Activated T-cell treated with anti-CD3 and anti-CD28 coated beads, Interleukin-2, amount 50 U/mL, for 4 hours (primary cell): ENCODE measurements around the gene TMC2. TPM values are rescaled to one million over a fixed set of nuclear protein-coding genes. Genes with fewer than 3 reads are reported as not detected.

ENCODE experiments used
- ATAC-seq, 2 donors: fragments of 200-7000 bp; cut with Tn5 transposase; one replicate each; pipeline ENCODE4 v1.10.0; 2021
- DNase-seq: peaks from one replicate; pipeline ENCODE4 v3.0.0-alpha.2; 2020
- H3K27me3 Mint-ChIP-seq: one replicate; pipeline ENCODE4 v1.8.0; 2021; ENCODE audit warnings: low read depth, mixed read lengths
- H3K36me3 Mint-ChIP-seq: one replicate; pipeline ENCODE4 v1.8.0; 2022; ENCODE audit warnings: mixed read lengths; ENCODE audit not compliant: insufficient read depth
- H3K4me1 Mint-ChIP-seq: one replicate; pipeline ENCODE4 v1.8.0; 2021; ENCODE audit warnings: low read depth, mixed read lengths
- H3K4me3 Mint-ChIP-seq: one replicate; pipeline ENCODE4 v1.8.0; 2021; ENCODE audit warnings: mild to moderate bottlenecking, moderate library complexity, mixed read lengths
- H3K9me3 Mint-ChIP-seq: one replicate; pipeline ENCODE4 v1.8.0; 2021; ENCODE audit warnings: mixed read lengths
- total RNA-seq, 3 donors: library from RNA; stranded (reverse); gene quantifications; one replicate each; pipeline ENCODE4 v1.2.1, GENCODE V29; 2021

Gene TMC2
- total RNA-seq, 3 donors from 2014 or later = not detected

DNA sequence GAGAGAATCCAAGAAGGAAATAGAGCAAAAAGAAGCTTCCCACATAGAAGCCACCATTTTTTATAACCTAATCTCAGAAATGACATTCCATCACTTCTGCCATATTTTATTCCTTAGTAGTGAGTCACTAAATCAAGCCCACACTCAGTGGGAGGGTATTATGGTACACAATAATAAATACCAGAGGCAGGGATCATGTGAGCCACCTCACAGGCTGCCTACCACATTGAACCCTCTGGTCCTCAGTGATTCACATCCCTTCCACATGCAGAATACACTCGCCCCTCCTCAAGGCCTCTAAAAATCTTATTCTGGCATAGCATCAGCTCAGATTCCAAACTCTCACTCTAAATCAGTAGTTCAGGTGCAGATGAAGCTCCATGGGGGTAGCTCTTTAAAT is 49.4 kb downstream of the TMC2 start:
- Mint-ChIP-seq H3K9me3 (no peaks in the 10 kb centered on the region), H3K27me3 (peaks cover 18% of the 10 kb centered on the region), H3K4me3 (no peak overlapping the region), H3K36me3 (no peaks in the 10 kb centered on the region), H3K4me1 (no peaks in the 10 kb centered on the region)
- ATAC-seq (no peak), DNase-seq (no peak)

- DNase-seq = no peak
- H3K4me3 Mint-ChIP-seq = no peak overlapping the region
Observed at GRCh38 chr20:2593756-2594155, 57.4 kb downstream of the TMC2 start.

DNA sequence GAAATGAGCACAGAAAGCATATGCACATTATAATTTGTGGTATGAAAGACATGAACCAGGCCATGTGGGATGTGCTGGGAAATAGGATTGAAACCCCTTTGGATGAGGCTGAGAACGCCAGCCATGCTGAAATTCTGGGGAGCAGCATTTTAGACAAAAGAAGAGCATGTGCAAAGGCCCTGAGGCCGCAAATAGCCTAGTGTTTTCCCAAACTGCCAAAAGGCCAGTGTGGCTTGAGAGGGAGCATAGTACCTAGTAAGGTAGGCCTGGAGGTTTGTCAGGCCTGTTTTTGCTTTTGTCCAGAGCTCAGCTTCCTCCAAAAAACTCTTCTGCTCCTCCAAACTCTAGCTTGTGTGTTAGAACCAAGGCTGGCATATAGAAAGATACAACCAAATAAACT is 58.7 kb downstream of the TMC2 start:
- DNase-seq (no peak), ATAC-seq (no peak)
- H3K27me3 Mint-ChIP-seq = peaks cover 29% of the 10 kb centered on the region
- H3K4me1 Mint-ChIP-seq = no peaks in the 10 kb centered on the region
- no peak overlapping the region for H3K4me3 Mint-ChIP-seq
- H3K9me3 Mint-ChIP-seq = no peaks in the 10 kb centered on the region
- no peaks in the 10 kb centered on the region for H3K36me3 Mint-ChIP-seq

More at GRCh38 chr20:2593756-2594155, 57.4 kb downstream of the TMC2 start:
- no peak for ATAC-seq
- peaks cover 33% of the 10 kb centered on the region for H3K27me3 Mint-ChIP-seq
- H3K36me3 Mint-ChIP-seq = no peaks in the 10 kb centered on the region
- no peaks in the 10 kb centered on the region for H3K4me1 Mint-ChIP-seq
- no peaks in the 10 kb centered on the region for H3K9me3 Mint-ChIP-seq

GRCh38 chr20:2596673-2597279 is 60.4 kb downstream of the TMC2 start:
- H3K27me3 Mint-ChIP-seq = peaks cover 24% of the 10 kb centered on the region
- ATAC-seq (no peak), DNase-seq (no peak)
- H3K9me3 Mint-ChIP-seq = no peaks in the 10 kb centered on the region
- H3K36me3 Mint-ChIP-seq = no peaks in the 10 kb centered on the region
- H3K4me3 Mint-ChIP-seq = no peak overlapping the region
- no peaks in the 10 kb centered on the region for H3K4me1 Mint-ChIP-seq

- H3K36me3 Mint-ChIP-seq = no peaks in the 10 kb centered on the region
- ATAC-seq (no peak), DNase-seq (no peak)
- peaks cover 12% of the 10 kb centered on the region for H3K27me3 Mint-ChIP-seq
- H3K4me1 Mint-ChIP-seq = no peaks in the 10 kb centered on the region
- no peaks in the 10 kb centered on the region for H3K9me3 Mint-ChIP-seq
- no peak overlapping the region for H3K4me3 Mint-ChIP-seq
Observed at GRCh38 chr20:2599288-2600006, 63.1 kb downstream of the TMC2 start.

DNA sequence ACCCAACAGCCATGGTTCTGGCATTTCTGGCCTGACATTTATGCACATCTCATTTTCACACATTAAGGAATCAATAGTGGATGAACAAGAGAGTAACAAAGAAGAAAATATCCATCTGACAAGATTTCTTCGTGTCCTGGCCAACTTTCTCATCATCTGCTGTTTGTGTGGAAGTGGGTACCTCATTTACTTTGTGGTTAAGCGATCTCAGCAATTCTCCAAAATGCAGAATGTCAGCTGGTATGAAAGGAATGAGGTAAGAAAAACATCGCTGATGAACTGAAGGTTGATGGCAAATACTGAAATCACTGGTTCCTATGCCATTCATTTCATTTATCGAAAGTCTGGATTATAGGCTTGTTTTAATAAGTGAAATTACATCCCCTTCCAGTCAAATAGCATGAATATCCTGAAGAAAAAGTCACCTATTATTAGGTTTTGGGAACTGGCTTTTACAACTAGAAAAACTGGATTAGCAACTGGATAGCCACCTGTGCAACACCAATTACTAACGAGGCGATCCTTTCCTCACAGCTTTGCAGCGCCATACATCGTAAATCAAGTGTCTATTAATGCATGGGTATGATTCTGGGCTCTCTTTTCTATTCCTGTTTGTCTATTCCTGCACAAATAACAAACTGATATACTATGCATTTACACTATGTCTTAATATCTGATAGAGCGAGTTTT is 65.8 kb downstream of the TMC2 start:
- Mint-ChIP-seq H3K4me3 (no peak overlapping the region), H3K9me3 (peaks cover 3% of the 10 kb centered on the region), H3K36me3 (no peaks in the 10 kb centered on the region), H3K4me1 (no peaks in the 10 kb centered on the region), H3K27me3 (peaks cover 3% of the 10 kb centered on the region)
- no peak for DNase-seq
- no peak for ATAC-seq

DNA sequence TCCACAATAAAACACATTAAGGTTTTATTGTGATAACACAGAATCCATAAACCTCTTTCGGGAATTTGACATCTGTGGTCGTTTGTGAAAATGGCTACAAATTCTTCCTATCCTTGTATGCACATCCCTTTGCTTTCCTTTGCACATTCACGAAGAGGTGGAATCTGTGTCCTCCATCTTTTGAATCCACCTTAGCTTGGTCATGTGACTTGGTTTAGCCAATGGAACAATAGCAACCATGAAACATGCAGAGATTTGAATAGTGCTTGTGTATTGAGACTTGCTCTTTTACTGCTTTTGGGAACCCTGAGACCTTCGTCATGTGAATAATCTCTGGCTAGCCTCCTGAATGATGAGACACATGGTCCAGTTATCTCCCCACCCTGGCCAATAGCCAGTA is 66.4 kb downstream of the TMC2 start:
- DNase-seq = no peak
- H3K9me3 Mint-ChIP-seq = peaks cover 7% of the 10 kb centered on the region
- ATAC-seq = no peak
- peaks cover 3% of the 10 kb centered on the region for H3K27me3 Mint-ChIP-seq
- no peaks in the 10 kb centered on the region for H3K4me1 Mint-ChIP-seq
- H3K4me3 Mint-ChIP-seq = no peak overlapping the region
- no peaks in the 10 kb centered on the region for H3K36me3 Mint-ChIP-seq

DNA sequence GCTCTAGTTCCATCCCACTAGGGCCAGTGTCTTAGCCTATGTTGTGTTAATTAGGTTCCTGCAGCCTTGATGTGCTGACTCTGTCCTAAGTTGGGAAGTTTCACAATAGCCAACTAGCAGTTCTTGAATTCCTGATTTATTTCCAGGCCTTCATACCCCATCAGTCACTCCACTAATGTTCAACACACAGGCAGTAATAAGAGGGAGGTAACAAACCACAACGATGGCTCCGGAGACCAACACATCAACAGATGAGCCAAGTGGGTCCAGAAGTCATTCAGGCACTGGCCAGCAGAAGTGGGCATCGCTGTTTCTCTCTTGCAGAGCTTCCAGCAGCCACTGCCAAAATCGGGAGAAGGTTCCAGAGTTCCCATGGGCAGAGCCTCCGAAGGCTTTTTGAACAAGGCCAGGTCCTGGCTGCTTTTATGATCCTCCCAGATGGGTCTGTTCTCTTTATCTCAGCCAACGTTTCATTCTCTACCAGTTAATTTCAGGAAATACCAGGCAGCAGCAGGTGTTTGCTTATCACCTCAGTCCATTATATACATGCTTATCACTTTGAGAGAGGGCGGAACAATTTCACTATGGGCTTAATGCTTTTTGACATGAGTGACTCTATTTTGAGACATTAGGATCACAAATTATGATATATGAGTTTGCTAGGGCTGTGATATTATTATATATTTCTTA is 67.6 kb downstream of the TMC2 start:
- DNase-seq (no peak), ATAC-seq (no peak)
- peaks cover under 1% of the 10 kb centered on the region for H3K27me3 Mint-ChIP-seq
- H3K4me1 Mint-ChIP-seq = no peaks in the 10 kb centered on the region
- peaks cover 7% of the 10 kb centered on the region for H3K9me3 Mint-ChIP-seq
- no peak overlapping the region for H3K4me3 Mint-ChIP-seq
- no peaks in the 10 kb centered on the region for H3K36me3 Mint-ChIP-seq

DNA sequence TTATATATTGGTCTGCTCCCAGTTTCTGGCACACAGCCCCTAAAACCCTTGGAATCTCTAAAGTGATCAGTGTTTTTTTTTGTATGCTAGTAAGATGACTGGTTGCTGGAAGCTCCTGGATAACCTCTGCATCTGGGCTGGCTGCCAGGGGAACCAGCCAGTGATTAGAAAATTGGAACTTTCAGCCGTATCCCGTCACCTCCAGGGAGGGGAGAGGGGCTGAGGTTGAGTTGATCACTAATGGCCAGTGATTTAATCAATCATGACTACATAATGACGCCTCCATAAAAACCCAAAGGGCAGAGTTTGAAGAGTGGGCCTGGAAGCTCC is 68.1 kb downstream of the TMC2 start:
- DNase-seq = no peak
- Mint-ChIP-seq H3K36me3 (no peaks in the 10 kb centered on the region), H3K4me3 (no peak overlapping the region), H3K9me3 (peaks cover 7% of the 10 kb centered on the region), H3K27me3 (peaks cover 5% of the 10 kb centered on the region), H3K4me1 (no peaks in the 10 kb centered on the region)
- no peak for ATAC-seq

GRCh38 chr20:2606507-2607006 is 70.2 kb downstream of the TMC2 start:
- Mint-ChIP-seq H3K36me3 (no peaks in the 10 kb centered on the region), H3K4me1 (no peaks in the 10 kb centered on the region), H3K9me3 (peaks cover 7% of the 10 kb centered on the region), H3K4me3 (no peak overlapping the region), H3K27me3 (peaks cover 19% of the 10 kb centered on the region)
- ATAC-seq = no peak
- DNase-seq = no peak

- Mint-ChIP-seq H3K4me1 (no peaks in the 10 kb centered on the region), H3K9me3 (peaks cover 7% of the 10 kb centered on the region), H3K27me3 (peaks cover 24% of the 10 kb centered on the region), H3K4me3 (no peak overlapping the region), H3K36me3 (no peaks in the 10 kb centered on the region)
- DNase-seq (no peak), ATAC-seq (no peak)
Observed at GRCh38 chr20:2610326-2610725, 74.0 kb downstream of the TMC2 start.

GRCh38 chr20:2610941-2611720 is 74.8 kb downstream of the TMC2 start:
- ATAC-seq = no peak
- Mint-ChIP-seq H3K36me3 (no peaks in the 10 kb centered on the region), H3K9me3 (peaks cover 7% of the 10 kb centered on the region), H3K4me1 (no peaks in the 10 kb centered on the region), H3K27me3 (peaks cover 27% of the 10 kb centered on the region), H3K4me3 (no peak overlapping the region)
- no peak for DNase-seq

- Mint-ChIP-seq H3K9me3 (peaks cover 5% of the 10 kb centered on the region), H3K4me1 (no peaks in the 10 kb centered on the region), H3K36me3 (no peaks in the 10 kb centered on the region), H3K4me3 (no peak overlapping the region), H3K27me3 (peaks cover 30% of the 10 kb centered on the region)
- ATAC-seq = no peak
- no peak for DNase-seq
Observed at GRCh38 chr20:2612073-2612472, 75.7 kb downstream of the TMC2 start.

- no peak overlapping the region for H3K4me3 Mint-ChIP-seq
- no peak for ATAC-seq
- H3K27me3 Mint-ChIP-seq = peaks cover 32% of the 10 kb centered on the region
Observed at GRCh38 chr20:2616634-2617033, 80.3 kb downstream of the TMC2 start.

More at GRCh38 chr20:2616634-2617033, 80.3 kb downstream of the TMC2 start:
- H3K4me1 Mint-ChIP-seq = no peaks in the 10 kb centered on the region
- H3K9me3 Mint-ChIP-seq = no peaks in the 10 kb centered on the region
- H3K36me3 Mint-ChIP-seq = no peaks in the 10 kb centered on the region
- no peak for DNase-seq
